Measurements from ENCODE around the gene MYLIP.

MYLIP gene

GRCh38 chr6:16178351-16178750 is 49.5 kb downstream of the MYLIP start:
- no peak for DNase-seq

DNA sequence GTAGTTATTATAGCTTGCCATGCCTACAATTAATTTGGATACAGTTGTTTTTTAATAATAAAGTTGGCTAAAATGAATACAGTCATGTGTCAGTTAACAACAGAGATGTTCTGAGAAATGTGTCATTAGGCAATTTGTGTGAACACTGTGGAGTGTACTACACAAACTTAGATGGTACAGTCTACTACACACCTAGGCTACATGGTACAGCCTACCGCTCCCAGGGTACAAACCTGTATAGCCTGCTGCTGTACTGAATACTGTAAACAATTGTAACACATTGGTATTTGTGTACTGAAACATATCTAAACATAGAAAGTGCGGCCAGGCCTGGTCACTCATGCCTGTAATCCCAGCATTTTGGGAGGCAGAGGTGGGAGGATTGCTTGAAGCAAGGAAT is 50.2 kb downstream of the MYLIP start:
- no peak for DNase-seq

DNA sequence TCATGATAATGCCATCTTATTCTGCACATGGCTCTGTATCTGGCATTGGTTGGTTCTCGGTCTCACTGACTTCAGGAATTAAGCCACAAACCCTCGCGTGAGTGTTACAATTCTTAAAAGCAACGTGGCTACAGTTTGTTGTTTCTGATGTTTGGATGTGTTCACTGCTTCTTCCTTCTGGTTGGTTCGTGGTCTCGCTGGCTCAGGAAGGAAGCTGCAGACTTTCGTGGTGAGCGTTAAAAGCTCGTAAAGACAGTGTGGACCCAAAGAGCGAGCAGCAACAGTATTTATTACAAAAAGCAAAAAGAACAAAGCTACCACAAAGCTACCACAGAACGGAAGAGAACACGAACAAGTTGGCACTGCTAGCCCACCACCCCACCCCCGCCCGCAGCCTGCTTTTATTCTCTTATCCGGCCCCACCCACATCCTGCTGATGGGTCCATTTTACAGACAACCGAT is 51.1 kb downstream of the MYLIP start:
- DNase-seq, result no peak

DNA sequence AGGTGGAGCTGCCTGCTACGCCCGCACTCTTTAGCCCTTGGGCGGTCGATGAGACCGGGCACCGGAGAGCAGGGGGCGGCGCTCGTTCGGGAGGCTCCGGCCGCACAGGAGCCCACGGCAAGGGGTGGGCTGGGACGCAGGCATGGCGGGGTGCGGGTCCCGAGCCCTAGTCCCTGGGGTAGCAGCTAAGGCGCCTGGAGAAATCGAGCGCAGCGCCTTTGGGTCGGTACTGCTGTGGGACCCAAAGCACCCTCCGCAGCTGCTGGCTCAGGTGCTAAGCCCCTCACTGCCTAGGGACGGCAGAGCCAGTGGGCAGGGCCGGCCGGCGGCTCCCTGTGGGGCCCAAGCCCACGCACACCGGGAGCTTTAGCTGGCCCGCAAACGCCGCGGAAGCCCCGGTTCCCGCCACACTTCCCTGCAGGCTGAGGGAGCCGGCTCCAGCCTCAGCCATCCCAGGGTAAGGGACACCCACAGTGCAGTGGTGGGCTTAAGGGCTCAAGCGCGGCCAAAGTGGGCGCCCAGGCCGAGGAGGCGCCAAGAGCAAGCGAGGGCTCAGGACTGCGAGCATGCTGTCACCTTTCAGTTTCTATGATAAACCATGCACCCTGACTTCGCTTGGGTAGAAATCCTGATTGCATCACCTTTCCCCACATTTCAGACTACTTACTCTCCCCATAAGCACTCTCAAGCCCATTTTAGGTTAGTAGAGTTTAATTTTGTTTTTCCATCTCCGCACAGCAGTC is 52.0 kb downstream of the MYLIP start:
- DNase-seq, result no peak

DNA sequence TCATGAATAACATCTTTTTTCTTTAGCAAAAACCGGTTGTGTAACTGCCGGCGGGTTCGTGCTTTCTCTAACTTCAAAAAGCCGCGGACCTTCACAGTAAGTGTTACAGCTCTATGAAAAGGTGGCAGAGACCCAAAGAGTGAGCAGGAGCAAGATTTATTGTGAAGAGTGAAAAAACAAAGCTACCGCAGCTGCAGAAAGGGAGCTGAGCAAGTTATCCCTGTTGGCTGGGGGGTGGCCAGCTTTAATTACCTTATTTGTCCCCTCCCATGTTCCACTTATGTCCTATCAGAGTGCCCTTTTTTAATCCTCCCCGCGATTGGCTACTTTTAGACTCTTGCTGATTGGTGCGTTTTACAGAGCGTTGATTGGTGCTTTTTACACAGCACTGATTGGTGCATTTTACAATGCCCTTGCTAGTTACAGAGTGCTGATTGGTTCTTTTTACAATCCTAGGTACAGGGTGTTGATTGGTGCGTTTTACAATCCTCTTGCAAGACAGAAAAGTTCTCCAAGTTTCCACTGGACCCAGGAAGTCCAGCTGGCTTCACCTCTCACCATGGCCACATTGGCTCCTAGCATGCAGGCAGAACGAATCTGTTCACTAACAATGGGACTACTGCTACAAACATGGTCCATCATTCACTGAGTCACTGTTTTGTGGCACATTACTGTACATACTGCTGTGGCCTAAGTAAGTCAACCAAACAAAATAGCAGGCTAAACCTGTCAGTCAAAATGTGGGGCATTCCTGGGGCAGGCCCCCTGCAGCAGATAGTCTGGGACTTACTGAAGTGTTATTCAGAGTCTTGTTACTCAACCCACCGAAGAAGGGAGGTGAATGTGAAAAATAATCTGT is 52.8 kb downstream of the MYLIP start:
- DNase-seq, result no peak

DNA sequence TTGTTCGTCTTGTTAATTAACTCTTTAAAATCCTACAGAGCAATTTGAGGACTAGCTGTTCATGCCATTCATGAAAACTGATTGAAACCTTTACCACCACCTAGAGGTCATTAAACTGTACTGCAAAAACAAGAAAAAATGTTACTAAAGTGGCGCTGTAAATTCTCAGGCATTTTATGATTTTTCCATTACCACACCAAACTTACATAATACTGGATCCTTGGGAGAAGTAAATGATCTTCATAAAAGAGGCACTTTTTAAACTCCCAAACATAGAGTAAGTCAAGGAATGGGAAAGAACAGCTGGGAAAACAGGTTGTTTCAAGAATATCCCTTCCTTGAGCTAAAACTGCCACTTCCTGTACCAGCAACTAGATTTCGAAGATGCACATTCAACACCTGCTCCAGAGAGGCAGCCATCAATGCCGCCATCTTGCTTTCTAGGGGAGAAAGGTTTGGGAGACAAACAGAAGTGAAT is 54.3 kb downstream of the MYLIP start:
- no peak for DNase-seq

DNA sequence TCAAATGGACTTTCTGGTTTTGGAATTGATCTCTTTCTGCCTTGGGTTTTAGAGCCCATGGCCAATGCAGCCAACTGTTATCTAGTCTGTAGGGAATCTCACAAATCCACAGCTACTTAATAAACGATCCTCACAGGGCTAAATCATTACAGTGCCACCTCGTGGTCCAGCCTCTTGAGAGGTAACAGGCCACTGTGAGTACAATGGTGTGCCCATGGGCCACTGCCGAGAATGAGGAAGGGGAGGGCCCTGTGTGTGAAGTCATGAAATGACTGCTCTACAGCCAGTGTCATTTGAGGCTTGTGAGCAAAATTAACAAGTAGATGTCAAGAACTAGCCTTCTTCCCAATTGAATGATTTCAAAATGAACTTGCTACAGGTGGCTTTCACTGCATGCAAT is 55.2 kb downstream of the MYLIP start:
- DNase-seq, result no peak

GRCh38 chr6:16184551-16184950 is 55.7 kb downstream of the MYLIP start:
- no peak for DNase-seq

GRCh38 chr6:16187176-16187575 is 58.3 kb downstream of the MYLIP start:
- no peak for DNase-seq

GRCh38 chr6:16190214-16190613 is 61.3 kb downstream of the MYLIP start:
- no peak for DNase-seq

DNA sequence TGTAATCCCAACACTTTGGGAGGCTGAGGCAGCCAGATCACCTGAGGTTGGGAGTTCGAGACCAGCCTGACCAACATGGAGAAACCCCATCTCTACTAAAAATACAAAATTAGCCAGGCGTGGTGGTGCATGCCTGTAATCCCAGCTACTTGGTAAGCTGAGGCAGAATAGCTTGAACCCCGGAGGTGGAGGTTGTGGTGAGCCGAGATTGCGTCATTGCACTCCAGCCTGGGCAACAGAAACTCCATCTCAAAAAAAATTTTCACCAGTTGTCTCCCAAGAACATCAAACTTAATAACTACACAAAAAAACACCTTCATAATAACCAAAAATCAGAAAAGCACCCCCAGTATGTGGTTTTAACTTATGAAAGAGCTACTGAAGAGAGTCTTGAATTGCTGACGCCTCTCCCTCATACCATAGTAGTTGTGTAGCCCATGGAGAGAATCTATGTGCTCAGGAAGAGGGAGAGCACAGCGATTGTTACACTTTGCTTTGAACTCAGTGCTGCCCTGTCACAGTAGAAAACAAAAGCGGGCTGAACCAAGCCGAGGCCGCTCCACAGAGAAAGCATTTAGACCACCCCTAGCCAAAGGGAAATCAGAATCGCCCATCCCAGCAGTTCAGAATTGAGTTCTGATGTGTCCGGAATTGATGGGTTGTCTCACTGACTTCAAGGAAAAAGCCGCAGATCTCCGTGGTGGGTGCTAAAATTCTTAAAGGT is 67.5 kb downstream of the MYLIP start:
- DNase-seq, result no peak

- no peak for DNase-seq
Measured at GRCh38 chr6:16196984-16197546, 68.2 kb downstream of the MYLIP start.

All from activated naive CD4-positive, alpha-beta T cell treated with anti-CD3 and anti-CD28 coated beads, Interleukin-2, amount 50 U/mL, for 16 hours (primary cell).